BE2C (cell line): ENCODE measurements around the gene THOC5. TPM values are rescaled to one million over a fixed set of nuclear protein-coding genes. Genes with fewer than 3 reads are reported as not detected.
"Not testable (repeated sequence)": the region's sequence is repeated elsewhere in the genome, so short reads cannot be mapped to it uniquely, and the experiment has no call there.

ENCODE experiments used
- DNase-seq: peaks from one replicate; pipeline ENCODE4 v3.0.0-alpha.2; 2020
- H3K27me3 ChIP-seq: fragments of 250-450 bp; sonication (Bioruptor Pico); 2 replicates; pipeline ENCODE4 v1.5.1; 2020; ENCODE audit warnings: mild to moderate bottlenecking
- H3K36me3 ChIP-seq: fragments of 250-450 bp; sonication (Bioruptor Pico); 2 replicates; pipeline ENCODE4 v1.5.1; 2020; ENCODE audit warnings: mild to moderate bottlenecking
- H3K4me1 ChIP-seq: fragments of 250-450 bp; sonication (Bioruptor Pico); 2 replicates; pipeline ENCODE4 v1.5.1; 2020
- H3K4me3 ChIP-seq: 2 replicates; pipeline ENCODE4 v1.5.1; 2011; ENCODE audit warnings: low read depth, low read length
- H3K9me3 ChIP-seq: fragments of 250-450 bp; sonication (Bioruptor Pico); 2 replicates; pipeline ENCODE4 v1.5.1; 2020
- polyA plus RNA-seq: library from polyadenylated mRNA; unstranded; fragments of >200 nt; gene quantifications from one replicate; pipeline ENCODE4 v1.2.1, GENCODE V29; 2012; ENCODE audit warnings: low read depth, missing spikeins; ENCODE audit not compliant: insufficient read length, insufficient read depth
- TF ChIP-seq, protein P1 (sequence below): IDR thresholded peaks from 2 replicates; pipeline ENCODE4 v1.5.1; 2012; ENCODE audit warnings: mild to moderate bottlenecking, low read depth, low read length

THOC5 gene
- 56.3 TPM for polyA plus RNA-seq

GRCh38 chr22:29553351-29554224 is at the start of gene THOC5:
Gene THOC5 (minus strand): TSS chr22:29553757. CDS start chr22:29549147, 4,610 bp downstream.
- H3K9me3 ChIP-seq, result no peaks in the 10 kb centered on the region
- H3K4me1 ChIP-seq, result no peaks in the 10 kb centered on the region
- peaks cover 36% of the 10 kb centered on the region for H3K36me3 ChIP-seq
- TF ChIP-seq, protein P1, sequence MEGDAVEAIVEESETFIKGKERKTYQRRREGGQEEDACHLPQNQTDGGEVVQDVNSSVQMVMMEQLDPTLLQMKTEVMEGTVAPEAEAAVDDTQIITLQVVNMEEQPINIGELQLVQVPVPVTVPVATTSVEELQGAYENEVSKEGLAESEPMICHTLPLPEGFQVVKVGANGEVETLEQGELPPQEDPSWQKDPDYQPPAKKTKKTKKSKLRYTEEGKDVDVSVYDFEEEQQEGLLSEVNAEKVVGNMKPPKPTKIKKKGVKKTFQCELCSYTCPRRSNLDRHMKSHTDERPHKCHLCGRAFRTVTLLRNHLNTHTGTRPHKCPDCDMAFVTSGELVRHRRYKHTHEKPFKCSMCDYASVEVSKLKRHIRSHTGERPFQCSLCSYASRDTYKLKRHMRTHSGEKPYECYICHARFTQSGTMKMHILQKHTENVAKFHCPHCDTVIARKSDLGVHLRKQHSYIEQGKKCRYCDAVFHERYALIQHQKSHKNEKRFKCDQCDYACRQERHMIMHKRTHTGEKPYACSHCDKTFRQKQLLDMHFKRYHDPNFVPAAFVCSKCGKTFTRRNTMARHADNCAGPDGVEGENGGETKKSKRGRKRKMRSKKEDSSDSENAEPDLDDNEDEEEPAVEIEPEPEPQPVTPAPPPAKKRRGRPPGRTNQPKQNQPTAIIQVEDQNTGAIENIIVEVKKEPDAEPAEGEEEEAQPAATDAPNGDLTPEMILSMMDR, result peak; percentile 68
- DNase-seq, result peak; percentile 97
- H3K27me3 ChIP-seq, result no peaks in the 10 kb centered on the region
- H3K4me3 ChIP-seq, result peak within 1 kb of the TSS; percentile 98

- Histone ChIP-seq H3K4me1 (no peaks in the 10 kb centered on the region), H3K9me3 (no peaks in the 10 kb centered on the region), H3K27me3 (no peaks in the 10 kb centered on the region), H3K4me3 (no peak overlapping the region), H3K36me3 (no peaks in the 10 kb centered on the region)
- DNase-seq, result no peak
- TF ChIP-seq, protein P1, result no peak
Measured at GRCh38 chr22:29598684-29599020, 45.1 kb upstream of the THOC5 start.

- DNase-seq, H3K9me3 ChIP-seq, H3K4me3 ChIP-seq, H3K27me3 ChIP-seq, H3K36me3 ChIP-seq, H3K4me1 ChIP-seq: not testable (repeated sequence)
Measured at GRCh38 chr22:29597871-29598683, 44.5 kb upstream of the THOC5 start.

- TF ChIP-seq, protein P1, result no peak
Measured at GRCh38 chr22:29596408-29596807, 42.9 kb upstream of the THOC5 start.

GRCh38 chr22:29594447-29594846 is 40.9 kb upstream of the THOC5 start:
- H3K4me3 ChIP-seq, H3K27me3 ChIP-seq, H3K4me1 ChIP-seq, H3K9me3 ChIP-seq, DNase-seq, H3K36me3 ChIP-seq: not testable (repeated sequence)

More at GRCh38 chr22:29596408-29596807, 42.9 kb upstream of the THOC5 start:
- no peak overlapping the region for H3K4me3 ChIP-seq
- no peaks in the 10 kb centered on the region for H3K9me3 ChIP-seq
- H3K27me3 ChIP-seq, result no peaks in the 10 kb centered on the region
- no peak for DNase-seq
- no peaks in the 10 kb centered on the region for H3K36me3 ChIP-seq
- H3K4me1 ChIP-seq, result no peaks in the 10 kb centered on the region

- DNase-seq, result no peak
- no peaks in the 10 kb centered on the region for H3K4me1 ChIP-seq
- no peaks in the 10 kb centered on the region for H3K9me3 ChIP-seq
- no peak overlapping the region for H3K4me3 ChIP-seq
- TF ChIP-seq, protein P1, result no peak
- H3K27me3 ChIP-seq, result no peaks in the 10 kb centered on the region
- no peaks in the 10 kb centered on the region for H3K36me3 ChIP-seq
Measured at GRCh38 chr22:29593923-29594322, 40.4 kb upstream of the THOC5 start.
